Keratinocyte (primary cell): Measurements from ENCODE around the gene TBCD. TPM values are rescaled to one million over a fixed set of nuclear protein-coding genes. Genes with fewer than 3 reads are reported as not detected.

Source experiments
- DNase-seq: peaks from one replicate; pipeline ENCODE4 v3.0.0-alpha.2; 2011; ENCODE audit warnings: low read depth, missing footprints, low spot score
- FAIRE-seq: peaks from 2 replicates; lab custom pipeline; 2011; peaks lifted over from hg19 to GRCh38; lab: Jason Lieb, UNC
- H2AFZ ChIP-seq: 2 replicates; pipeline ENCODE4 v1.6.0; 2012; ENCODE audit warnings: low read length, control low read depth, inconsistent platforms; ENCODE audit not compliant: control insufficient read depth
- H3K27ac ChIP-seq: 2 replicates; pipeline ENCODE4 v1.5.1; 2011; ENCODE audit warnings: low read length; ENCODE audit not compliant: control insufficient read depth, insufficient read depth
- H3K27me3 ChIP-seq: 3 replicates; pipeline ENCODE4 v1.6.0; 2011; ENCODE audit warnings: low read length; ENCODE audit not compliant: control insufficient read depth, insufficient read depth; ENCODE audit errors: extremely low read depth
- H3K36me3 ChIP-seq, 2 experiments: 2 replicates in 1 of 2; 3 replicates in 1 of 2; pipeline ENCODE4 v1.5.1; 2011; ENCODE audit warnings: low read length in 2 of 2, mild to moderate bottlenecking in 1 of 2; ENCODE audit not compliant: control insufficient read depth in 2 of 2, insufficient read depth in 2 of 2; ENCODE audit errors: extremely low read depth in 1 of 2
- H3K4me1 ChIP-seq: 3 replicates; pipeline ENCODE4 v1.5.1; 2011; ENCODE audit warnings: low read length; ENCODE audit not compliant: control insufficient read depth, insufficient read depth; ENCODE audit errors: extremely low read depth
- H3K4me2 ChIP-seq: 3 replicates; pipeline ENCODE4 v1.6.0; 2011; ENCODE audit warnings: low read depth, low read length; ENCODE audit not compliant: control insufficient read depth, insufficient read depth; ENCODE audit errors: extremely low read depth
- H3K4me3 ChIP-seq, 3 experiments: fragments of 200-600 bp in 1 of 3; sonication (generic) in 1 of 3; 2 replicates in 2 of 3; 3 replicates in 1 of 3; pipeline ENCODE4 v1.5.1; 2011 to 2016; ENCODE audit warnings: low read length in 3 of 3, mild to moderate bottlenecking in 3 of 3, control low read depth in 2 of 3, inconsistent platforms in 1 of 3, low read depth in 1 of 3, mixed read lengths in 1 of 3, mixed run types in 1 of 3, moderate library complexity in 1 of 3; ENCODE audit not compliant: control insufficient read depth in 2 of 3, insufficient read depth in 2 of 3; ENCODE audit errors: extremely low read depth in 1 of 3
- H3K79me2 ChIP-seq: 2 replicates; pipeline ENCODE4 v1.6.0; 2012; ENCODE audit warnings: low read length; ENCODE audit not compliant: control insufficient read depth, insufficient read depth
- H3K9ac ChIP-seq: 3 replicates; pipeline ENCODE4 v1.6.0; 2011; ENCODE audit warnings: low read length; ENCODE audit not compliant: control insufficient read depth, insufficient read depth; ENCODE audit errors: extremely low read depth
- H3K9me1 ChIP-seq: 3 replicates; pipeline ENCODE4 v1.6.0; 2011; ENCODE audit warnings: low read length; ENCODE audit not compliant: control insufficient read depth, insufficient read depth; ENCODE audit errors: extremely low read depth
- H3K9me3 ChIP-seq: 2 replicates; pipeline ENCODE4 v1.5.1; 2012; ENCODE audit warnings: low read depth, low read length; ENCODE audit not compliant: control insufficient read depth
- H4K20me1 ChIP-seq: 3 replicates; pipeline ENCODE4 v1.6.0; 2011; ENCODE audit warnings: low read length; ENCODE audit not compliant: control insufficient read depth, insufficient read depth; ENCODE audit errors: extremely low read depth
- CTCF ChIP-seq, 3 experiments: IDR thresholded peaks in 1 of 3; conservative IDR thresholded peaks in 1 of 3; optimal IDR thresholded peaks in 1 of 3; 2 replicates in 2 of 3; 3 replicates in 1 of 3; pipeline versions ENCODE3 to v1.5.1; 2011; ENCODE audit warnings: low read length in 3 of 3, mild to moderate bottlenecking in 3 of 3, moderate library complexity in 2 of 3, control low read depth in 1 of 3, inconsistent platforms in 1 of 3; ENCODE audit not compliant: insufficient read depth in 2 of 3; ENCODE audit errors: extremely low read depth in 1 of 3
- EZH2 ChIP-seq: IDR thresholded peaks from one replicate; pipeline ENCODE4 v1.6.1; 2012; ENCODE audit warnings: inconsistent platforms, mild to moderate bottlenecking, low read length, moderate library complexity
- dilution Hi-C: fragments of 300-500 bp; cut with MboI; formaldehyde crosslinking; loops from one replicate; pipeline ENCODE4 v1.7.0; 2020; ENCODE audit warnings: low sequenced_read_pairs; ENCODE audit not compliant: extremely low pct_ligation_motif_present
- polyA plus RNA-seq, 5 experiments: library from polyadenylated mRNA; depleted of rRNA in 3 of 5; stranded (reverse) in 3 of 5; stranded (forward) in 1 of 5; unstranded in 1 of 5; fragments of >200 nt; gene quantifications; 1 replicate in 1 of 5; 2 replicates in 3 of 5; 3 replicates in 1 of 5; pipeline versions ENCODE4 v1.2.1 to v1.2.3, GENCODE V29; 2011 to 2012; ENCODE audit warnings: missing spikeins in 2 of 5, low read depth in 1 of 5, low replicate concordance in 1 of 5

The TBCD gene
- polyA plus RNA-seq, 1 donor (not counting 4 experiments of a cell fraction or from before 2014, with no cell fraction given): 36.2 TPM

DNA sequence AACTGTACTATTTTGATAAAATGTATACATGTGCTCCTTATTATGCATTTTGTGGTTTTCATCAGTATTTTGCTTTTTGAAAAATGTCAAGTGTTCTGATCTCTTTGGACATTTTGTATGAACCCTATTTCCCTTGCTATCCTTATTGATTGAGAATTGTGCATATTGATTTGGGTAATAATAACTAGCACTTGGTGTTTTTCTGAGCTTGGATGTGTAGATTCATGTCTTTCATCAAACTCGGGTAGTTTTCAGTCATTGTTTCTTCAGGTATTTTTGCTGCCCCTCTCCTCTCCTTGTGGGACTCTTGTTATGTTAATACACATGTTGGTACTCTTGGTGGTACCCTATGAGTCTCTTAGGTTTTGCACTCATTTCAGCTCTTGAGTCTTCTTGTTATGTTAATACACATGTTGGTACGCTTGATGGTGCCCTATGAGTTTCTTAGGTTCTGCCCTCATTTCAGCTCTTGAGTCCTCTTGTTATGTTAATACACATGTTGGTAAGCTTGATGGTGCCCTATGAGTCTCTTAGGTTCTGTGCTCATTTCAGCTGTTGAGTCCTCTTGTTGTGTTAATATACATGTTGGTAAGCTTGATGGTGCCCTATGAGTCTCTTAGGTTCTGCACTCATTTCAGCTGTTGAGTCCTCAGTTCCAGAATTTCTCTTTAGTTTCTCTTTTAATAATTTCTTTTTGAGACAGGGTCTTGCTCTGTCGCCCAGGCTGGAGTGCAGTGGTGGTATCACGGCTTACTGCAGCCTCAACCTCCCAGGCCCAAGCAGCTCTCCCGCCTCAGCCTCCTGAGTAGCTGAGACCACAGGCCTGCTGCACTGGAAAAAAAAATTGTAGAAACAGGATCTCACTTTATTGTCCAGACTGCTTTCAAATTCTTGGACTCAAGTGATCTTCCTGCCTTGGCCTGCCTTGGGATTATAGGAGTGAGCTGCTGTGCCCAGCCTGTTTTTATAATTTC is 68.7 kb downstream of the TBCD start:
- Histone ChIP-seq H3K27ac (no peak overlapping the region), H2AFZ (no peak overlapping the region), H3K79me2 (peaks cover 11% of the 10 kb centered on the region), H3K9me1 (no peaks in the 10 kb centered on the region), H3K4me3 (no peak overlapping the region), H3K4me2 (no peak overlapping the region), H3K27me3 (no peaks in the 10 kb centered on the region), H4K20me1 (no peaks in the 10 kb centered on the region), H3K9ac (no peak overlapping the region), H3K36me3 (peaks cover 2 to 17% of the 10 kb centered on the region in 2 experiments), H3K9me3 (no peaks in the 10 kb centered on the region), H3K4me1 (no peaks in the 10 kb centered on the region)
- no peak for FAIRE-seq
- dilution Hi-C loops: no loop called here
- TF ChIP-seq CTCF (optimal IDR thresholded peaks at IDR 0.05 in 1 of 3, IDR thresholded peaks at IDR 0.05 in 1 of 3, conservative IDR thresholded peaks at IDR 0.05 in 1 of 3; ENCODE audit: extremely low read depth in 1 of 3, insufficient read depth in 2 of 3, low read length in 3 of 3) (no peak), EZH2 (no peak)
- DNase-seq: no peak

DNA sequence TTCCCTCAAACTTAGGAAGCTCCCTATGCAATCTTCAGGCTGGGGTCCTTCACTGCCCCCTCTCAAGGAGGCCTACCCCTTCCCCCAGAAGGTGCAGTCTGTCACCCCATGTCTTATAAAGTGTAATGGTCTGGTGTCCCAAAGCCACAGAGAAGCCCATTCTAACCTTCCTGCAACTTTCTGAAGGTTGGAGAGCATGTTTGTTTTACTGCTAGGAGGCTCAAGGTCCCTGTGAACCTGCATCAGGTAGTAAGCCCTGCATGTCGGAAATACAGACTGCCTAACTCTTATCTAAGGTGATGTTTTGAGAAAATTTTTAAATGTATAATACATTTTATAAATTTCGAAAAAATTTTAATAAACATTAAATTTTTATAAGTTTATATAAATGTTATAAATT is 69.7 kb downstream of the TBCD start:
- Histone ChIP-seq H2AFZ (no peak overlapping the region), H3K9ac (no peak overlapping the region), H3K79me2 (peaks cover 11% of the 10 kb centered on the region), H3K4me2 (no peak overlapping the region), H3K9me1 (no peaks in the 10 kb centered on the region), H4K20me1 (no peaks in the 10 kb centered on the region), H3K36me3 (peaks cover 2 to 13% of the 10 kb centered on the region in 2 experiments), H3K4me3 (no peak overlapping the region), H3K4me1 (no peaks in the 10 kb centered on the region), H3K9me3 (no peaks in the 10 kb centered on the region), H3K27me3 (no peaks in the 10 kb centered on the region), H3K27ac (no peak overlapping the region)
- no peak for FAIRE-seq
- TF ChIP-seq CTCF (optimal IDR thresholded peaks at IDR 0.05 in 1 of 3, IDR thresholded peaks at IDR 0.05 in 1 of 3, conservative IDR thresholded peaks at IDR 0.05 in 1 of 3; ENCODE audit: extremely low read depth in 1 of 3, insufficient read depth in 2 of 3, low read length in 3 of 3) (no peak), EZH2 (no peak)
- DNase-seq: no peak
- dilution Hi-C loops: no loop called here
